Right atrium auricular region (tissue), 2 donors: ENCODE measurements around the gene LGI4. TPM values are rescaled to one million over a fixed set of nuclear protein-coding genes. Genes with fewer than 3 reads are reported as not detected.
A peak's percentile ranks its signal among the peaks of the same experiment; 100 is the strongest.

Source experiments
- DNase-seq: peaks from one replicate; pipeline ENCODE4 v3.0.0-alpha.2; 2019; ENCODE audit warnings: low spot score
- H3K27ac ChIP-seq, 2 donors: fragments of 200-600 bp; sonication (generic); 1 replicate in 1 of 2; 2 replicates in 1 of 2; pipeline ENCODE4 v1.5.1; 2016 to 2019
- H3K27me3 ChIP-seq, 2 donors: fragments of 200-600 bp; sonication (generic); one replicate each; pipeline versions ENCODE4 v1.5.1 to v1.6.0; 2017 to 2019
- H3K36me3 ChIP-seq: fragments of 200-600 bp; sonication (generic); one replicate; pipeline ENCODE4 v1.5.1; 2016
- H3K4me1 ChIP-seq, 2 donors: fragments of 200-600 bp; sonication (generic); one replicate each; pipeline versions ENCODE4 v1.5.1 to v1.6.0; 2017 to 2019
- H3K4me3 ChIP-seq, 2 donors: fragments of 200-600 bp; sonication (generic); 1 replicate in 1 of 2; 2 replicates in 1 of 2; pipeline ENCODE4 v1.5.1; 2017 to 2019; ENCODE audit warnings: mild to moderate bottlenecking in 1 of 2, moderate library complexity in 1 of 2
- H3K9me3 ChIP-seq, 2 donors: fragments of 200-600 bp; sonication (generic); one replicate each; pipeline ENCODE4 v1.5.1; 2019
- total RNA-seq, 2 donors: library from RNA; depleted of rRNA; stranded (reverse); fragments of >200 nt; gene quantifications; one replicate each; pipeline ENCODE4 v1.1.0, GENCODE V29; 2016
- TF ChIP-seq, protein P1 (sequence below), 2 donors: fragments of 200-600 bp; sonication (generic); IDR thresholded peaks; one replicate each; pipeline ENCODE4 v1.5.1; 2019; ENCODE audit warnings: antibody characterized with exemption in 2 of 2

Gene LGI4
- total RNA-seq, 2 donors from 2014 or later: 10.9 to 42.5 TPM

- no peak for DNase-seq
- Histone ChIP-seq H3K4me3 (peak overlapping the region; percentile 3 to 16), H3K4me1 (peaks cover 0 to 9% of the 10 kb centered on the region in 2 donors), H3K36me3 (no peaks in the 10 kb centered on the region), H3K27ac (no peak overlapping the region), H3K27me3 (no peaks in the 10 kb centered on the region), H3K9me3 (no peaks in the 10 kb centered on the region)
- TF ChIP-seq, protein P1, sequence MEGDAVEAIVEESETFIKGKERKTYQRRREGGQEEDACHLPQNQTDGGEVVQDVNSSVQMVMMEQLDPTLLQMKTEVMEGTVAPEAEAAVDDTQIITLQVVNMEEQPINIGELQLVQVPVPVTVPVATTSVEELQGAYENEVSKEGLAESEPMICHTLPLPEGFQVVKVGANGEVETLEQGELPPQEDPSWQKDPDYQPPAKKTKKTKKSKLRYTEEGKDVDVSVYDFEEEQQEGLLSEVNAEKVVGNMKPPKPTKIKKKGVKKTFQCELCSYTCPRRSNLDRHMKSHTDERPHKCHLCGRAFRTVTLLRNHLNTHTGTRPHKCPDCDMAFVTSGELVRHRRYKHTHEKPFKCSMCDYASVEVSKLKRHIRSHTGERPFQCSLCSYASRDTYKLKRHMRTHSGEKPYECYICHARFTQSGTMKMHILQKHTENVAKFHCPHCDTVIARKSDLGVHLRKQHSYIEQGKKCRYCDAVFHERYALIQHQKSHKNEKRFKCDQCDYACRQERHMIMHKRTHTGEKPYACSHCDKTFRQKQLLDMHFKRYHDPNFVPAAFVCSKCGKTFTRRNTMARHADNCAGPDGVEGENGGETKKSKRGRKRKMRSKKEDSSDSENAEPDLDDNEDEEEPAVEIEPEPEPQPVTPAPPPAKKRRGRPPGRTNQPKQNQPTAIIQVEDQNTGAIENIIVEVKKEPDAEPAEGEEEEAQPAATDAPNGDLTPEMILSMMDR (IDR thresholded peaks at IDR 0.05): peak; percentile 63 to 78
Observed at GRCh38 chr19:35090506-35091214, 44.2 kb downstream of the LGI4 start.

DNA sequence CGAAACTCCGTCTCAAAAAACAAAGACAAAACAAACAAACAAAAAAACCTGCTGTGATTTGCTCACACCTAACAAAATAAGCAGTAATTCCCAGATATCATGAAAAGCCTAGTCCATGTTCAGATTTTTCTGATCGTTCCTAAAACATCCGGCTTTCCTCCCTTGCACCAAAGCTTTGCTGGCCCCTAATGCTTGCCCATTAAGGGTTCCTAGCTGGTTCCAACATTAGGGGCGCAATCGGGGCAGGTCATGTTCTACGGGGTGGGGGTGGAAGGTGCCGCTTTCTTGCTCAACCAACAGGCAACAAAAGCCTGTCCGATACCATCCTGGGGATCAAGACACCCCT, 44.7 kb downstream of the LGI4 start:
- Histone ChIP-seq H3K27me3 (no peaks in the 10 kb centered on the region), H3K36me3 (no peaks in the 10 kb centered on the region), H3K4me1 (peaks cover 0 to 9% of the 10 kb centered on the region in 2 donors), H3K4me3 (peak overlapping the region in 1 of 2 donors; percentile 16), H3K9me3 (no peaks in the 10 kb centered on the region), H3K27ac (no peak overlapping the region)
- DNase-seq: no peak
- TF ChIP-seq, protein P1 (IDR thresholded peaks at IDR 0.05): no peak

GRCh38 chr19:35089554-35089953, 45.3 kb downstream of the LGI4 start:
- H3K36me3 ChIP-seq: no peaks in the 10 kb centered on the region
- H3K27ac ChIP-seq: no peak overlapping the region
- H3K27me3 ChIP-seq: no peaks in the 10 kb centered on the region
- peaks cover 0 to 9% of the 10 kb centered on the region in 2 donors for H3K4me1 ChIP-seq
- TF ChIP-seq, protein P1 (IDR thresholded peaks at IDR 0.05): no peak
- DNase-seq: no peak
- H3K4me3 ChIP-seq: no peak overlapping the region
- no peaks in the 10 kb centered on the region for H3K9me3 ChIP-seq

- TF ChIP-seq, protein P1 (IDR thresholded peaks at IDR 0.05): no peak
- Histone ChIP-seq H3K4me1 (peaks cover 0 to 9% of the 10 kb centered on the region in 2 donors), H3K27ac (no peak overlapping the region), H3K27me3 (no peaks in the 10 kb centered on the region), H3K9me3 (no peaks in the 10 kb centered on the region), H3K36me3 (no peaks in the 10 kb centered on the region), H3K4me3 (no peak overlapping the region)
- no peak for DNase-seq
Observed at GRCh38 chr19:35088131-35088913, 46.5 kb downstream of the LGI4 start.

- no peaks in the 10 kb centered on the region for H3K36me3 ChIP-seq
- H3K9me3 ChIP-seq: no peaks in the 10 kb centered on the region
- H3K4me1 ChIP-seq: peaks cover 0 to 9% of the 10 kb centered on the region in 2 donors
- H3K27ac ChIP-seq: no peak overlapping the region
- DNase-seq: no peak
- H3K27me3 ChIP-seq: no peaks in the 10 kb centered on the region
- TF ChIP-seq, protein P1 (IDR thresholded peaks at IDR 0.05): no peak
- no peak overlapping the region for H3K4me3 ChIP-seq
Observed at GRCh38 chr19:35087393-35087792, 47.5 kb downstream of the LGI4 start.
